Frontal cortex (tissue), 4 donors: ENCODE data around the gene BCOR. TPM values are rescaled to one million over a fixed set of nuclear protein-coding genes. Genes with fewer than 3 reads are reported as not detected.

Experiments
- DNase-seq, 2 donors: peaks; one replicate each; pipeline ENCODE4 v3.0.0; 2012; ENCODE audit warnings: low spot score in 2 of 2
- FAIRE-seq: peaks from 2 replicates; lab custom pipeline; 2012; peaks lifted over from hg19 to GRCh38; lab: Jason Lieb, UNC
- total RNA-seq: library from RNA; depleted of rRNA; stranded (reverse); fragments of >200 nt; gene quantifications from one replicate; pipeline ENCODE4 v1.2.3, GENCODE V29; 2014
- donor health status: control.
- donor health status: control.
- donor health status: control.

The BCOR gene
- total RNA-seq, 1 donor from 2014 or later: 26.5 TPM

DNA sequence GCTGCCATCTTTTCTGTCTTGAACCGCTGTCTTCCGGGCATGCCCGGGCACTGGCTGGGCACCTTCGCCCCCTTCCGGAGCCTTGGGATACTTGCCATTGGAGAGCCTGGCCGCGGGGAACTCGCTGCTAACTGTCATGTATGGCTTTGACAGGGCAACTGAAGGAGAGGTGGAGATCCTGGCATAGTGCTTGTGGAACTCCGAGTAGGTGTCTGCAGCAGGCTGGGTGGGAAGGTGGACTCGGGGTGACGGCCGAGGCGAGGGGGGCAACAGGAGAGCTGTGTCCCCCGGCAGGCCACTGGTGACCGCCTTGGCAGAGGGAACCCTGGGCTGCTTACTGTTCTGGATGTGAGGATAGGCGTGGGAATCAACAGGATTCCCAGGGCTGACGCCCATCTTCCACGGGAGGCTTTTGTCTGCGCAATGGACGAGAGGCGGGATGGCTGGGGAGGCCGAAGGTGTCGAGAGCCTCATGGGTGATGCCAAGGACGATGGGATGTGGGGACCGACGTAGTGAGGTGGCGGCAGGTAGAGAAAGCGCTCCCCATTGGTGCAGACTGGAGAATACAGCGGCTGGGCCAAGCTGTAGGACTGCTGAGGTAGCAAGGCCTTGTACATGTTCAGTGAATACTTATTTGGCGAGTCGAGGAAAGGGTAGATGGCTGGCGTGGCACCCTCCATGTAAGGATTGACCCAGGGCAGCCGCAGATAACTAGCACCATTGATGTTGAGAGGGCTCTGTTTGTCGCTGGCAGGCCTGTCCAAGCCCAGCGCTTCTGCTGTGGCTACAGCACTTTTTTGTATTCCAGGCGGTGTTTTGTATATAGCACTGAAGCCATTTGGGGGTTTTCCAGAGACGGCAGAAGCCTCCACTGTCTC, 23.4 kb downstream of the BCOR start:
- no peak for FAIRE-seq
- no peak for DNase-seq

DNA sequence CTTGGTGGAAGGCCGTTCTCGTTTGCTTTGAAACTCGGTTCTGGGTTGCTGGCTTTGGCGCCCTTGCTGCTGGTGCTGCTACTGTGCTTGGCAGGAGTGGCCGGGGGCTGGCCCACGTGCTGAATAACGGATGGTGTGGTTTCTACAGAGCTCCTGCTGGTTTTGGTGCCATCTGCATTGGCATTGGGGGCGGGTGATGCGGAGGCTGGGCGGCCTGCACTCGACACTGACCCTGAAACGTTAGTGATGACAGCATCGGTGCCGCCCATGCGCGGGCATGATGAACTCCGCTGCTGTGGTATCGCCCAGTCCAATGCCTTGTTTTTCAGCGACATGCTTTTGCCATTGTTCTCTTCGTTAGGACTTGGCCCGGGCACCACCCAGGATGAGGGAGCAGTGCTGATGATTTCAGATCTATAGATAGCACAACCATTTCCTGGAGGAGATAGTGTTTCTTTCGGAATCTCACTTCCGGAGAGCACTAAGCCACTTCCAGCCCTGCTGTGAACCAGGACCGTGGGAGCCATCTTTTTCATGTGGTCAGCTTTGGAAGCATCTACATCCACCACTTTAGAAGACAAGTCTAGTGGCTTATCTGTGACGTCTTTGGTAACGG, 24.2 kb downstream of the BCOR start:
- no peak for DNase-seq
- FAIRE-seq: no peak

DNA sequence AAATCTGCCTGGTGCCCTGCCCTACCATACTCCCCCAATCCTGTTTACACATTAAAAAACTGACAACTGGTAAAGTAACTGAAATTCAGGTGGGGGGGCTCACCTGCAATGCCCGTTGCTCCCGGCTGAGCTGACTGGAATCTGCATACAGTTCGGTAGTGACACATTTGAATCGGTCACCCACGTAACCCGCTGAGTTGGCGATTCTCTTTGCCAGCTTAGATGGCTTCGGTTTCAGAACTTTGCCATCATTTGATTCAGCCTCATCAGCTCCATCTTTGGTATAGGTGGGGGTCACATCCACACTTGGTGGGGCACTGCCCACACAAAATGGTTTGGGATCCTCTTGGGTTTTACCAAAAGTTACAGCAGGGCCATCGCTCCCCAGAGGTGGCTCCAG, 25.5 kb downstream of the BCOR start:
- DNase-seq: no peak
- no peak for FAIRE-seq

DNA sequence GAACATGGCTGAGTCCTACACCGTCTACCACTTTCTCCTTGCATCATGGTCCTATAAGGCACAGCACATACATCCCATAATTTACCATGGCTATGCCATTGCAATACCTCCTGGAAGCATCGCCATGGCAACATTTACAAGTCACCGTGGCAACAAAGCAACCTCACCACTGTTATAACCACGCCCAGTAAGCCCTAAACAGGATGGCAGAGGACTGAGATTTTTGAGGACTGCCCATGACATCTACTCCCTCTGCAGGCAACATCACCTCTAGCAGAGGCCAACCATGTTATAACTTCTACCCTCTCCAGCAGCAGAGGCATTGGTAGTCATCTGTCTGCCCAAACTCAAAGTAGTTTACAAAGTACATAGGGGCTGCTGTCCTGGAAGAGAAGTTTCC, 29.7 kb downstream of the BCOR start:
- DNase-seq (no peak), FAIRE-seq (no peak)

DNA sequence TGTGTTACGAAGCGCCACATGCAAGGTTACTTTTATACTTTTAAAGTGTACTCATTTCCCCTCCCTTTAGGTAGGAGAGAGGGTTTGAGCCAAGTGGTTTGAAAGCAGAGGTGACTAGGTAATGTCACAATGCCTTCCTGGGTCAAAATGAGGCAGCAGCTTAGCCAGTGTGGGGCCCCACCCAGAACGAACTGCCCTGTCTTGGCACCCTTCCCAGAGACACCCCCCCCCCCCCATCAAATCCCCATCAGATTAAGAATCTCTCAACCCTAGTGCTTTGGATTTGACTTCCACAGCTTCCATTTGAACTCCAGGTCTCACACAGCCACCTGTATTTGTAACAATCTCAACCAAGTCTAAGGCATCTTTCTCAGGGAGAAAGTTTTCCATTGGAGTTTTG, 31.1 kb downstream of the BCOR start:
- DNase-seq (no peak), FAIRE-seq (no peak)

DNA sequence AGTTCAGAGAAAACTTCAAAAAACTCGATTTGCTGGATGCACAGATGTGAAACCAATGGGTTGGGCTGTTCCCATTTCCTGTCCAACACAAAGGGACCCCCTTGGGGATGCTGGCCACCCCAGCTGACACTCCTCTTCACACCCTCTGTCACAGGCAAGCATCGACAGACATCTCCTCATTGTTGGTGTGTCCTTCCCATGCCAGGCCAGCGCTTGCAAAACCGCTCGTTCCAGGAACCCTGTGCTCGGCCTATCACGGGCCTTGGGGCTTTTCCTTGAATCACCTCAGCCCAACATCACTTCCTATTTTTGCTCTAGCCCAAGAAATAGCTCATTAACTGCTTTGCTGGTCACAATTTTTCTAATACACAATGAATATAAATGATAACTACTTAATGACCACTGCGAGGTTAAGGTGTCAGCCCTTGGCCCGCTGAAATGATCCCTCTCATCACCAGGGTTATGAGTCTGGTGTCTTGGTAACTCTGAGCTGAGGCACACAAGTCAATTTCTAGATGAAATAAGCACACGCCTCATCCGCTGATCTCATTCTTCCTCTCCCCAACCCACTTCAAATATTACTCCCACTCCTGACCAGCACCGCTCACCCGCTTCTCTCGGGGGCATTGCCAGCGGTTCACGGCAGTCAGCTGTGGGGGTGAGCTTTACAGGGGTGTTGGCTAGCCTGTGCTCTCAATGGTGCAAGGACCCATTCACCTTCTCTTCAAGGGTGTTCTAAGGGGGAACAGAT, 32.3 kb downstream of the BCOR start:
- DNase-seq (no peak), FAIRE-seq (no peak)

DNA sequence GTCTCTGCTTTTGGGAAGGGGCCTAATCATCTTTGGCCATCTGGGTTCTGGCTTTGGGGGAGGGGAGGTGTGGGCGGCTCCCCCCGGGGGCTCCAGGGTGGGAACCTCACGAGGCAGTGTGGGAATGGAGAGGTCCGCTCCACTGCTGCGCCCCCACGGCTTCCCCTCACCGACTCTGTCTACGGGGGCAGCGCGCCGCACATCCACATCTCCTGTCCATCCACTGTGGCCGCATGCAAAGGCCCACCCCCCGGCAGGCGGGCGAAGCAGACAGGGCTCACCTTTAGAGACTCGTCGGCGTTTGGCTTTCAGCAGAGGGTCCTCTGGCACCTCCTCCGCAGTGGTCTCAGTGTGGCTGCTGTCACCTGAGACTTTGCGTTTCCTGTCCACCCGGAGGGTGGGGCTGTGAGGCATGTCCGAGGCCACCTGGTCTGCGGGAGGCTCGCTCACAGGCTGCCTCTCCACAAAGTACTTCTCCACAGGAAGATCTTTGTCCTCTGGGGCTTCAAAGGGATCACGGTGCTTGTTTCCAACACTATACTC, 33.6 kb downstream of the BCOR start:
- DNase-seq (no peak), FAIRE-seq (no peak)

DNA sequence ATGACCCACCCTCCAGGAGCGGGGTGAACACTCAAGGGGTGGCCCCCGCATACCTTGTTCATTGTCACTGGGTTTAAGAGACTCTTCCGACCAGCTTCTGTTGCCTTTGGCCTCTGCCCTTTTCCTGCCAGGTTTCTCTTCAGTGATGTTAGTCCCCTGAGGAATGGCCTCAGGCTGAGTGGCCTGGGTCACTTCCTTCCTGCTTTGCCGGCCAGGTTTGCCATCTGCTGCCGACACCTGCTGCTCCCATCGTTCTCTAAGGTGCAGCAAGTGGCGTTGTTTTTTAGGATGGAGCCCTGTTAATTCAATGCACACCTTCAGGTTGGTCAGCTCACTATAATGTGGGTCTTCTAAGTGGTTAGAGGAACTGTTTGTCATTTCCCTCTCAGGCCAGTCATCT, 34.2 kb downstream of the BCOR start:
- DNase-seq: no peak
- no peak for FAIRE-seq

DNA sequence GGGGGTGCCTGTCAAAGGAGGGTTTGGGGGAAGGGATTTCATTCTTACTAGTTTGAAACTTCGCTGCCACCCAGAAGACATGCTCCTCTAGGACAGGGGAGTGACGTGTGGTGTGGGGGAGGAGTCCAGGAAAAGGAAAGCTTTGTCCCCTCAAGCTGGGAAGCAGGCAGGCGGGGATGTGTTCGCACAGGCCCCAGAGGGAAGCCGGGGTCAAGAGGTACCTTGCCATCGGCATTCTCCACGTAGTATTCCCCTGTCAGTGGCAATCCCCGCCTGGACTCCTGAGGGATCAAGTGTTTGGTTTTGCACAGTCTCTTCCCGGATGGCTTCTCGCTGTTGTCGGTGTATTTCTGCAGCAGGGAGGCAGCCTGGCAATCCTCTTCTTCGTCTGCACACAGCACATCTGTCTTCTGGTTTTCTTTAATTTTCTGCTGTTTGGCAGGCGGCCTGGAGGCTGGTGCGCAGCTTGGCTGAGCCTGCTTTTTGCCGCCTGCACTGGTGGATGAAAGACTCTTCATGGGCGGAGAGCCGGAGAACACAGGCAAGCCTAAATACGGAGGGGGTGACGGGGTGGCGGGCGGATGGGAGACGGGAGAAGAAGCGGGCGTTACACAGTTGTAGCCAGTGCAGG, 35.1 kb downstream of the BCOR start:
- no peak for FAIRE-seq
- DNase-seq: peak in 1 of 2 donors; percentile 64

DNA sequence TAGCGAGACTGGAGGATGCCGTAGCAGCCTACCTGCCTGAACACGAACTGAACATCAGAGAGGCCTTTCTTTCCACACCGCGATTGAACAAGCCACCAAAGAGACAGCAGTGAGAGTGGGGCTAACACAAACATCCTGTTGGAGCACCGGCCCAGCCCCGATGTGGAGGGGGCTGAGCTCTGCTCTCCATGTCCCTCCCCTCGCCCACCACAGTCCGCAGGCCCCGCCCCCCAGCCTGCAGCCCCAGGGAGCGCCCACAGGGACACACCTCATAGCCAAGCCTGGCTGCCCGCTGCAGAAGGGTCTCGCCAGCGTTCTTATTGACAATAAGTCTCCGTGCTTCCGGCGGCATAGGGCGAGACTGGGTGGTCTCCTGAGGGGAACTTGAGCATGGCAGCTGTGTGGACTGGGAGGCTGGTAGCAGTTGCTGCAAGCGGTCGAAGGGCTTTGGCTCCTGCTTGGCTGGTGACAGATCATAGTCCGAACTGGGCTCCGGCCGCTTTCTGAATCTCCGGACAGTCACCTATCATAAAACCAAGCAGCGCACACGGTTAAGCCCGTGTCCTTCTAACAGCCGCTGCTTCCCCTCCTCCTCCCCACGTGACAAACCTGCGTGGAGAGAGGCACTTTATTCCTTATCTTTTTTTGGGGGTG, 35.8 kb downstream of the BCOR start:
- FAIRE-seq (no peak), DNase-seq (no peak)

DNA sequence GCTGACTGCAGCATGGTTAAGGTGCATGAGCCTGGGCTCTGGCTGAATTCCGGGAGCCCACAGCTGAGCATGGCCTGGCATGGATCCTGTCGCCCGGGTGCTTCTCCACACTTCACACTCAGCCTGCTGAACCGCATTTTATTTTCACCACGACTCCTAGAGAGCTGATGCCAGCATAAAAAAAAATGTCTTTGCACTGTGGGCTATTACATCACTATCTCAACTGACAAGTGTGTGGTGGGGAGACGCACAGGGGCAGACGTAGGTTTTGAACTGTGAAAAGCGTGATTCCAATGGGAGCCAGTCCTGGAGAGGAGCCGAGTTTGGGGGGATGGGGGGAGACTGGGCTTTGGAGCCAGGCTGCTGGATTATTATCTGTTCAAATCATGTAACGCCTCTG, 36.8 kb downstream of the BCOR start:
- DNase-seq: no peak
- FAIRE-seq: no peak

DNA sequence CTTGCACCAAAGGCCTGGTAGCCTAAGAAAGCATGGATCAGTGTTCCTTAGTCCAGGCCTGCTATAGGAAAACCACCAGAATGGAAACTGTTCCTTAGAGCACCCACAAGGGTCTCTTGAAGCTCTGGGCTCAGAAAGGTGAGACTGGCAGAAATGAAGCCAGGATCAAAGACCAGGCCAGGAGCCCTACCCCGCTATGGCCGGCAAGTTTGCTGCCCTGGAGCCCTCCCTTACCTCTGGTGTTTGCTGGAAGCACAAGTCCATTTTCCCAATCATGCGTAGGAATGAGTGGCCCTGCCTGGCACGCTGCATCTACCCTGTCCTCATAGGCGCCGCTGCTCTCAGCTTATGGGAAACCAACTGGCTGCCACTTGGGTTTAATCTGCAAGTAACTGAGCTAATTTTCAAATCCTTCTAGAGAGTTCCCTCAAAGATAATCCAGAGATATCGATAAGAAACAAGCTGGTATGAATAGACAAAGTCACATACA, 37.4 kb downstream of the BCOR start:
- no peak for FAIRE-seq
- DNase-seq: no peak

DNA sequence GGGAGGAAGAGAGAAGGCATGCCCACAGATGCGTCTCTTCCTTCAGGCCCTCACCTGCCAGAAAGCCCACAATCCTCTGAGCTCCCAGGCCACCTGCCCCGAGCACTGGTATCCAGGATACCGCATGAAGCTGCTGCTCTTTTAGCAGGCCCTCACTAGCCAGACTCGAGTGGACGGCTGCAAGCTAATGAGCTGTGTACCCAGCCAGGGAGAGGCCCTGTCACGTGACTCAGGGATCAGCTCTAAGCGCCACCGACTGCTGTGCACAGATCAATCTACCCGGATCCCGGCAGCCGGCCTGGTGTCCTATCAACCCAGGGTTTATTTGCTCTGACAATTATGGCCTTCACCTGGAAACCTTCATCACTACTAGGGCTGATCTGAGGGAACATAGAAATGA, 39.0 kb downstream of the BCOR start:
- DNase-seq: no peak
- FAIRE-seq: no peak

DNA sequence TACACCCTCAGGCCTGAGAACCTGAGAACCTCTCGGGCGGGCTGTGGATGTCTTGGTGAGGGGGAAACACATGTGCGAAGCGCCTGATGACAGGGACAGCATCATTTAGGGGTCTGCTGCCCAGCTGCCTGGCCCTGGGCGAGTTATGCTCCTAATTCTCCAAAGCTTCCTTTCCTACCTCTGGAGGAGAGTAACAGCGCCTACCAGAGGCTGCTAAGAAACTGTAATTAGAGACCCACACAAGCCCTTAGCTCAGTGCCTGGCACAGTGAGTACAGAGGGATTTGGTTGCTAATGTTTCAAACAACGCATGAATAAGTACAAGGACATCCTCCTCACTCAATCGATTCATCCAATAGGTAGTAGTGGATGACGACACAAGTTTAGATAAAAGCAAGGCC, 40.4 kb downstream of the BCOR start:
- DNase-seq (no peak), FAIRE-seq (no peak)

DNA sequence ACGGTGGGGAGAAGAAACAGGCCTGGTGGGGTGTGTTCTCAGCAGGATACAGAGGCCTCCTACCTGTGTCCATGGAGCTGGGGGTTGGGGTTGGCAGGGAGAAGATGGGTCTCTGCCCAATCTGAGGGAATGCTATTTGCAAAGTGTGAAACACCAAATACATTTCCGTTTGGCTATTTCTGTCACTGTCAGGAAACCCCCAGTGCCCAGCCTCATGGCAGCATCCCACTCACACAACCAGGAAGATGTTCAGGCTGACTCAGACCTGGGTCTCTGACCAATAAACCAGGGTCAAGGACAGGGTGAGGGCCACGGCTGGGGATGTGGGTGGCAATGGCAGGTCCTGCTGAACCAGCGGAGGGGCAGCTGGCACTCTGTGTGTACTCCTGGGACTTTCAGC, 41.3 kb downstream of the BCOR start:
- no peak for DNase-seq
- FAIRE-seq: no peak

DNA sequence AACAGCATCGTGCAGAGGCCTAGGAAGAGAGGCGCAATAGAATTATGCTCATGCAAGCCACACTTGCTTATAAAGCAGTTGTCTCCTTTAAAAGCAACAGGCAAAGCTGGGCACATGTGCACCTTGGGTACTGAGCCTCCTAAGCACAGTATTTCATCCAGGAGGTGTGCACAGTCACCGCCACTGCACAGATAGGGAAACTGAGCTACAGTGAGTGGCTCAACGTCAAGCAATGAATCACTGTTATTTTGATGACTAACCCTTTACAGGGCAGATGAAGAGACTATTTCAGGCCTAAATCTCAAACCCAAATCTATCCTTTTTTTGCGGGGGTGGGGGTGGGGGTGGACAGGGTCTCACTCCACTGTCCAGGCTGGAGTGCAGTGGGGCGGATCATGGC, 42.3 kb downstream of the BCOR start:
- DNase-seq: no peak
- no peak for FAIRE-seq

DNA sequence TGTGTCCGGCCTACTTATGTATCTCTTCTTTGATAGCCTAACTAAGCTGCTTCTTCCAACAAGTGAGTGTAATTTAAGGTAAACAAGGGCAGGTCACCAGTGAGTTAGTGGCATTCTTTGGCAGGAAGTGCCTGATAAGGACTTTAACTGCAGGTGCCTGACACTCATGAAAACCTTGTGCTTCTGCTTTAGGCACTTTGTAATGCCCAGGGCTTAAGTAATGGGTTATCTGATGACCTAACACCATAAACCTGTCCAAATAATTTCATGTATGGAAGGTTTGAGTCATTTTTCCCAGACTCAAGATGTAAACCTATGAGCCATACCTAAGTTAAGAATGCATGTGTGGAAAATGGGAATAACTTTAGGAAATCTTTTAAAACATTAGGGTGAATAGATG, 43.0 kb downstream of the BCOR start:
- DNase-seq: no peak
- FAIRE-seq: no peak

DNA sequence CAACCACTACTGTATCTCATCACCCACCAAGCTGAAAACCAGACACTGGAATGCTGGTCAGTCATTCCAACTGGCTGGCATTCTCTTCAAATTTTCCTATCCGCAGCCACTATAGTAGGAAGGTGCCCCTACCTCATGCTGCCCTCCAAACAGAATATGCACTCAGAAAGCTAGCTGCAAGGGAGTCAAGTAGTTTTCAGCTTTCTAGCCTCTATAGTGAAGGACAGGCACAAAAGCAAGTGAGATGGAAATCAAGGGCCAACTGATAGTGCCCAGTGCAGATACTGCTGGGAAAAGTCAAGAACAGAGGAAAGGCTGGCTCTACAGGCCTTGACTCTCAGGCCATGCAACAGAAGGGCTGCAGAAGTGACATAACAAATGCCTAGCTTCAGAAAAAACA, 47.2 kb downstream of the BCOR start:
- FAIRE-seq (no peak), DNase-seq (no peak)

DNA sequence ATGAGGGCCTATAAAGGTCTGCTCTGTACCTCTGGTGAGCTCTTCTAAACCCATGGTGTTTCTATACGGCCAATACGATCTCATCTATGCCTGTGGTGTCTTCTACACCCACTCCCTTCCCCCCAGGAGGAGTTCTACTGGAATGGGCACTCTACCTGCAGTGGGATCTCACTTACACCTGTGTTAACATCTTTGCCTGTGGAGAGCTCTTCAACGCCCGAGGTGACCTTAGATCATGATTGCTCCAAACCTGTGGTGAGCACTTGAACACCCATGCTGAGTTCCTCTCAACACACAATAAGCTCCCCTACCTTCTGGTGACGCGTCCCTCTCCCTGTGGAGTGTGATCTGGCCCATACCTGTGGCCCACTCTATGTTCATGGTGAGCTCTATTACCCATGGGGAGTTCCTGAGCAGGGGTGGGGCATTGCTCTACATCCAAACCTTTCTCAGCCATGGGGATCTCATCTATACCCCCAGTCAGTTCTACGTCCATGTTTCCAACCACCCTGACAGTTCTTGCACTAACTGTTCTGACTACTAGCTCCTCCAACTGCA, 48.6 kb downstream of the BCOR start:
- no peak for FAIRE-seq

More for the DNA sequence above, 48.6 kb downstream of the BCOR start:
- no peak for DNase-seq
